Stimulated activated effector memory CD8-positive, alpha-beta T cell treated with anti-CD3 and anti-CD28 coated beads, Interleukin-12 subunit alpha, Interleukin-12 subunit beta, amount 100 ng/mL, for 72 hours (primary cell): ENCODE measurements around the gene SUN3.

Experiments used
- ATAC-seq: fragments of 150-1000 bp; cut with Tn5 transposase; 2 replicates; pipeline ENCODE4 v1.10.0; 2021
- DNase-seq, 2 donors: peaks; one replicate each; pipeline ENCODE4 v3.0.0; 2021 to 2022; ENCODE audit warnings: low spot score in 2 of 2
- H3K27ac Mint-ChIP-seq: one replicate; pipeline ENCODE4 v1.8.0; 2022; ENCODE audit warnings: mild to moderate bottlenecking, mixed read lengths
- H3K36me3 Mint-ChIP-seq: one replicate; pipeline ENCODE4 v1.8.0; 2022; ENCODE audit warnings: mild to moderate bottlenecking, mixed read lengths
- H3K4me1 Mint-ChIP-seq: one replicate; pipeline ENCODE4 v1.8.0; 2022; ENCODE audit warnings: mixed read lengths
- H3K4me3 Mint-ChIP-seq: one replicate; pipeline ENCODE4 v1.8.0; 2022; ENCODE audit warnings: mild to moderate bottlenecking, mixed read lengths
- H3K9me3 Mint-ChIP-seq: one replicate; pipeline ENCODE4 v1.8.0; 2022; ENCODE audit warnings: mixed read lengths

SUN3 gene

DNA sequence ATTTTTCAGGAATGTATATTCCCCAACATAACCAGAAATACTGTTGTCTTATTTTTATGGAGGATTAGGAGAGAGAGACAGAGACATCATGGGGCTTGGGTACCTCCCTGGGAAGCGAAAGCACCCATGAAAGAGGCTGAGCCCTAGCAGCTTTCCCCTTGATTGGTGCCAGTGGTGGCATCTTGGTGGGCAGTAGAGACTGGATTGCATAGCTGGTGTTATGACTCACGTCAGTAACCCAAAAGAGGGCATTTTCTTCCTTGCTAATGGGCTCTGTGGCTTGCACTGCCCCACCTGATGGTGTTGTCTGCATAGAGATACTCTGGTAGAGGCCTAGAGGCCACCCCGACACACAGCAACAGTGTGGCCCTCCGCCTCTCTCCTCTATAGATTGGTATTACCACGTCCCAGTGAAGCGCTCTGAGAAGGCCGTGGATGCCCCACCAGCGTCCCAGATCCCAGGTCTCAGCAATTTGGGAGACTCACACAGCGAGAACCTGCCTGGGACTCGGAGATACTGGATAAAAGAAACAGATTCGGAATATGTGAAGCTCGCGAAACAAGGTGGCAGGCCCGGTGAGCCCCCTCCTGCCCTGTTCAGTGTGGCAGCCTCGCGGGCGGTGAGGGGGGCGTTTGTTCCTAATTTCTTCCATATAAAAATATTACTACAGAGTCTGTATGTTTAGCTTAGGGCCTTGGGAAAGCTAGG, 12.2 kb upstream of the SUN3 start:
- H3K27ac Mint-ChIP-seq = peak overlapping the region; percentile 91
- H3K4me3 Mint-ChIP-seq = peak overlapping the region; percentile 54
- H3K4me1 Mint-ChIP-seq = peaks cover 58% of the 10 kb centered on the region
- H3K9me3 Mint-ChIP-seq = no peaks in the 10 kb centered on the region
- peak; percentile 29 for ATAC-seq
- no peak for DNase-seq
- peaks cover 8% of the 10 kb centered on the region for H3K36me3 Mint-ChIP-seq

DNA sequence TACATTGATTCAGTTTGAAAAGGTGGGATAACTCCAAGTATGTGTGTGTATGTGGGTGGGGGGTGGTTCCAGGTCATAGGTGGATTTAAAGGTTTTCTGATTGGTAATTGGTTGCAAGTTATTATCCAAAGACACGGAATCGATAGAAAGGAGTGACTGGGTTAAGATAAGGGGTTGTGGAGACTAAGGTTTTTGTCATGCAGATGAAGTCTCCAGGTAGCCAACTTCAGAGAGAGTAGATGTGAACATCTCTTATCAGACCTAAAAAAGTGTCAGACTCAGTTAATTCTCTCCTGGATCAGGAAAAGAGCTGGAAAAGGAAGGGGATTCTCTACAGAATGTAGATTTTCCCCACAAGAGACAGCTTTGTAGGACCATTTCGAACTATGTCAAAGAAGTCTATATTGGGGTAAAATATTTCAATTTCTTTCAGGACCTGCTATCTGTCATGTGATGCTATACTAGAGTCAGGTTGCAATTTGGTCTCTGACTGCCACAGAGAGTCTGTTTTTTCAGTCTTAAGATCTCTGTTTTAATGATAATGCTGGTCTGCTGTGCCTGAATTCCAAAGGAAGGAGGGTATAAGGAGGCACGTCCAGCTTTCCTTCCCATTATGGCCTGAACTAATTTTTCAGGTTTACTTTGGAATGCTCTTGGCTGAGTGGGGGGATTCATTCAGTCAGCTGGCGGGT, 10.1 kb upstream of the SUN3 start:
- DNase-seq (no peak), ATAC-seq (no peak)
- H3K27ac Mint-ChIP-seq = no peak overlapping the region
- H3K4me1 Mint-ChIP-seq = peaks cover 47% of the 10 kb centered on the region
- no peaks in the 10 kb centered on the region for H3K9me3 Mint-ChIP-seq
- peaks cover 19% of the 10 kb centered on the region for H3K36me3 Mint-ChIP-seq
- H3K4me3 Mint-ChIP-seq = no peak overlapping the region

DNA sequence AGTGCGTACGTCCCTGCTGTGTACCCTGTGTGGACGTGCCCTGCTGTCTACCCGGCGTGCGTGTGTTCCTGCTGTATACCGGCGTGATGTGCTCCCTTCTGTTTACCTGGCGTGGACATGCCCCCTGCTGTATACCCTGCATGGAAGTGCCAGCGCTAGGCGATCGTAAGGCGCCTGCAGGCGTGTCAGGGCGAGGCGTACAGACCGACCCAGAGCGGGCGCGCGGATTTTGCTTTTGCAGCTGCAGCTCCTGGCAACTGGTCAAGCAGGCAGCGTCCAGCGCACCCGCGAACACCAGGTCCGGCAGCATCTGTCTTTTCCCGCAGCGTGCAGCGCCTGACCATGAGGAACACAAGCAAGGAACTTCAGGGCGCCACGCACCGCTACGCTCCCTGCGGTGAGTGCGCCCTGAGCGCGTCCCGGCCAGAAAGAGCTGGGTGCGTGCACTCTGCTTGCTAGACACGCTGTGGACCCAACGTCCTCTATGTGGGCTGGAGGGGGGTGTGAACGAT, 7.1 kb upstream of the SUN3 start:
- H3K9me3 Mint-ChIP-seq = no peaks in the 10 kb centered on the region
- ATAC-seq (peak; percentile 24), DNase-seq (no peak)
- peak overlapping the region; percentile 81 for H3K4me3 Mint-ChIP-seq
- H3K36me3 Mint-ChIP-seq = peaks cover 13% of the 10 kb centered on the region
- peaks cover 21% of the 10 kb centered on the region for H3K4me1 Mint-ChIP-seq
- peak overlapping the region; percentile 18 for H3K27ac Mint-ChIP-seq

DNA sequence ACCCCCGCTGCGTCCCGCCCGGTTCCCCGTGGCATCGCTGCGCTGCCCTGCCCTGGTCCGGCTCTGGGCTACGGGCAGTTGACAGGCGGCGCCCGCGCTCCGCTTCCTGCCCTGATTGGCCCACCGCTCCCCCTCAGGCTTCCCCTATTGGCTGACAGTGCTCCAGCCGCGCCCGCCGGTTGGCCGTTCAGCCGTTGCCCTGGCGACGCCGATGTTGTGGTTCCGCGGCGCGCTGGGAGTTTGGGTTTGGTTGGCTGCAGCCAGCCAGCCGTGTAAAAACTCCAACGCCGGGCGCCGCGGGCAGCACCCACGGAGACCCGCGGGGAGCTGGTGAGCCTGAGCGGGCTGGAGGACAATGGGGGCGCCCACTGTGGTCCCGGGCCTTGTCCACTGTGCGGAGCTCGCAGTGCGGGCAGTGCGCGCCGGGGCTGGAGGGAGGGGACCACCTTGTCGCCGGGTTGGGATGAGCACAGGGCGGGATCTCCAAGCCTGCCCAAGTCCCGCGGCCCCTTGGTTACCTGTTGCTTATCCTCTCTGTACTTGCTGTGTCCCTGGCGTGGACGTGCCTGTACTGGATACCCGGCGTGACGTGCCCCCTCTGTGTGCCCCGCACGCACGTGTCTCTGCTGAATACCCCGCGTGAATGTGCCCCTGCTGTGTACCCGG, 6.5 kb upstream of the SUN3 start, which contains the start of gene C7orf57:
TSS of gene C7orf57 (plus strand) at position 243 of the 666 bp plus-strand sequence. CDS start 766 bp downstream, outside the sequence.
- peaks cover 12% of the 10 kb centered on the region for H3K36me3 Mint-ChIP-seq
- peak; percentile 99 for ATAC-seq
- H3K27ac Mint-ChIP-seq = peak within 1 kb of the TSS; percentile 18
- H3K9me3 Mint-ChIP-seq = no peaks in the 10 kb centered on the region
- peak; percentile 74 to 91 for DNase-seq
- peaks cover 15% of the 10 kb centered on the region for H3K4me1 Mint-ChIP-seq
- H3K4me3 Mint-ChIP-seq = peak within 1 kb of the TSS; percentile 81

DNA sequence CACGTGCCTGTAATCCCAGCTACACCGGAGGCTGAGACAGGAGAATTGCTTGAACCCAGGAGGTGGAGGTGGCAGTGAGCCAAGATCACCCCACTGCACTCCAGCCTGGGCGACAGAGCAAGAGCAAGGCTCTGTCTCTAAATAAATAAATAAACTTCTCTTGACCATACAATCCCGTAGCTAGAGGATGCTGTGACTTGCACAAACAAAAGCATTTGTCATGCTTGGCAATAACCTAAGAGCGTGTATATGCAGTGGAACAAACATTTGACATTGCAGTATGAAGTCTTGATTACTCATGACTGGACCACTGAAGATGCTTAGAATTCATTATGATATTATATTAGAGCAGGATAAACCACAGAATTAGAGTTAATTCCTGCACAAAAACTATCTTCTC, 5.0 kb upstream of the SUN3 start:
- H3K9me3 Mint-ChIP-seq = no peaks in the 10 kb centered on the region
- H3K36me3 Mint-ChIP-seq = peaks cover 12% of the 10 kb centered on the region
- no peak overlapping the region for H3K4me3 Mint-ChIP-seq
- ATAC-seq = no peak
- no peak overlapping the region for H3K27ac Mint-ChIP-seq
- H3K4me1 Mint-ChIP-seq = peaks cover 12% of the 10 kb centered on the region
- DNase-seq = no peak

DNA sequence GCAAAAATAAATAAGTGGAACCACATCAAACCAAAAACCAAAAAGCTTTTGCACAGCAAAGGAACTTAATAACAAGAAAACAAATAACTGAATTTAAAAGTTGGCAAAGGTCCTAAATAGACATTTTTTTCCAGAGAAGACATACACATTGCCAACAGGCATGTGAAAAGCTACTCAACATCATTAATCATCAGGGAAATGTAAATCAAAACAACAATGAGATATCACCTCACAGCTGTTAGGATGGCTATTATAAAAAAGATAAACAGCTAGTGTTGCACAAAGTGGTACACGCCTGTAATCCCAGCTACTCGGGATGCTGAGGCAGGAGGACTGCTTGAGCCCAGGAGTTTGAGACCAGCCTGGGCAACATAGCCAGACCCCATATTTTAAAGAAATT, 2.2 kb upstream of the SUN3 start:
- DNase-seq = no peak
- Mint-ChIP-seq H3K4me1 (peaks cover 7% of the 10 kb centered on the region), H3K9me3 (no peaks in the 10 kb centered on the region), H3K27ac (no peak overlapping the region), H3K4me3 (no peak overlapping the region), H3K36me3 (peaks cover 11% of the 10 kb centered on the region)
- no peak for ATAC-seq

DNA sequence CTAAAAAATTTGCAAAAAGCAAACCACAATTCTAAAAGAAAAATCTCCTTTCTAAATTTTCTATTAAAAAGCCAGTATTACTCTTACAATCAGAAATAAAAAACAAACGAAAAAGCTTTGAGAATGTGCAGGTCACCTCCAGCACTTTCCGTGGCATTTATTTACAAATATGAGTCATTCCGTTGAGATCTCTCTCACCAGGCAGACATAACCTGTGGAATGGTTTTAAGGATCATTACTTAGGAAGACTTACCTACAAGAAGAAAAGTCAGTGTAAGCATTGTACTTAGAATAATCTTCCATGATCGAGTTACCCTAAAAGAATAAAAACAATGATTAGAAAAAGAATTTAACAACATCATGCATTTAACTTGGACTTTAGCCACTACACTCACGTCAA, 3.3 kb downstream of the SUN3 start:
- Mint-ChIP-seq H3K36me3 (no peaks in the 10 kb centered on the region), H3K9me3 (peaks cover 7% of the 10 kb centered on the region), H3K4me3 (no peak overlapping the region), H3K27ac (no peak overlapping the region), H3K4me1 (no peaks in the 10 kb centered on the region)
- no peak for DNase-seq
- ATAC-seq = no peak

DNA sequence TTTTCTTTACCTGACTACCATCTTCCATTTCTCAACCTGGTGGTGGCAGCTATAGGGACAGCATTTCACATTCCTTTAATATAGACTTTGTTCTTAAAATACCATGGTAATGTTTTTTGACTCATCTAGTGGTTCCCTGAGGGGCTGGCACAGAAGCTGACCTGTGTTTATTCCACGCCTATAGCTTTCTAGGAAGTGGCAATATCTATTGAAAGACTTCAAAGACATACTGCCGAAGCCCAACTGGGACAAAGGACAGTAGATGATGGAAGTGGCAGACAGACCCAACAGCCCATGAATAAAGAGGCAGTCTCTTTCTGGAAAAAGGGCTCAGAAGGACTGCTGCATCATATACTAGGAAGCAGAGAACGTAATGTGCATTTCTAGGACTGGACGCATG, 11.2 kb downstream of the SUN3 start:
- ATAC-seq = no peak
- H3K36me3 Mint-ChIP-seq = no peaks in the 10 kb centered on the region
- no peaks in the 10 kb centered on the region for H3K4me1 Mint-ChIP-seq
- peaks cover 12% of the 10 kb centered on the region for H3K9me3 Mint-ChIP-seq
- no peak for DNase-seq
- H3K27ac Mint-ChIP-seq = no peak overlapping the region
- H3K4me3 Mint-ChIP-seq = no peak overlapping the region

DNA sequence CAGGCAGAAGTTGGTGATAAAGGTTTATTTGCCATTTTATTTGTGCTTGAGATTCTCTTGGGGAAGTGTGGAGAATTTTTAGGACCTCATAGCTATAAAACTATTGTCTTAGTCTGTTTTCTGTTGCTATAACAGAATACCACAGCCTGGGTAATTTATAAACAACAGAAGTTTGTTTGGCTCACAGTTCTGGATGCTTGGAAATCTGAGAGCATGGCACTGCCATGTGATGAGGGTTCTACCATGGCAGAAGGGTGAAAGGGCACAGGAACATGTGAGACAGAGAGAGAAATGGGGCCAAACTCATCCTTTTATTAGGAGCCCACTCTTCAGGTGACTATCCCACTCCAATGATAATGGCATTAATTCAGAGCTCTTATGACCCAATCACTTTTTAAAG, 12.3 kb downstream of the SUN3 start:
- no peak for DNase-seq
- H3K27ac Mint-ChIP-seq = no peak overlapping the region
- ATAC-seq = no peak
- H3K4me3 Mint-ChIP-seq = no peak overlapping the region
- H3K9me3 Mint-ChIP-seq = peaks cover 9% of the 10 kb centered on the region
- H3K36me3 Mint-ChIP-seq = no peaks in the 10 kb centered on the region
- H3K4me1 Mint-ChIP-seq = no peaks in the 10 kb centered on the region

DNA sequence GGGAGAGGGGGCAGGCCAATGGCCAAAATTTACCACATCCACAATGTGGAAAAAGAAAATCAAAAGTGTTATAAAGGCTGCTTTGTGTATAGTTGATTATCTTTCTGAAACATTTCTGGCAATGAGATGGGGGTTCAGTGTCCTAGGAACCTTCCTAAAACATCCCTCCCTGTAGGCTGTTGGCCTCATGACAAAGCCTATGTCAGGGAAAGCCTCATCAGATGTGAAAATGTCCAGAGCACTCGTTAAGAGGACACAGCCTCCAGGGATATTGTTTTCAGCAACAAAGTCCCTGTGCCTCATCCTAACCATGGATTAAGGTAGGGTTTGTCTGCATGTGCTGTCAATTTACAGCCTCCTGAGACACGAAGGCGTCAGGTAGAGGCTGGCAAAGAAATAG, 17.0 kb downstream of the SUN3 start:
- no peaks in the 10 kb centered on the region for H3K9me3 Mint-ChIP-seq
- no peaks in the 10 kb centered on the region for H3K36me3 Mint-ChIP-seq
- no peak overlapping the region for H3K4me3 Mint-ChIP-seq
- no peak for DNase-seq
- no peak for ATAC-seq
- no peak overlapping the region for H3K27ac Mint-ChIP-seq
- no peaks in the 10 kb centered on the region for H3K4me1 Mint-ChIP-seq

DNA sequence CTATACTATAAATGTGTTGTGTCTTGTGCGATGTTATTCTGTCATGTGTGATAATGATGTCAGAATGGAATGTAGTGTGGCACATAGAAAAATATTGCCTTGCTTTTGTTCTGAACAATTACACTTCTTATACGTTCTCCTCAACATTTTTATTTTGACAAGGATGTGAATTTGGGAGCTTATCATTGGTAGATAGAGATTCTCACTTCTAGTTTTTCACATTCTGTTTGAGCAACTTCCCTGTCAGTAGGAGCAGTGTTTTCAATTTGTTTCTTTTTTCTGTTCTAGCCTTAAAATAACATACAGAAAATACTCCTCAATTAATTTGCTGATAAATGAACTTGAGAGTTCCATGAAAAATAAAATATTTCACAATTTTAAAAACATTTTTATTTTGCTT, 17.6 kb downstream of the SUN3 start:
- Mint-ChIP-seq H3K4me3 (no peak overlapping the region), H3K4me1 (no peaks in the 10 kb centered on the region), H3K36me3 (no peaks in the 10 kb centered on the region), H3K9me3 (no peaks in the 10 kb centered on the region), H3K27ac (no peak overlapping the region)
- ATAC-seq (no peak), DNase-seq (no peak)

DNA sequence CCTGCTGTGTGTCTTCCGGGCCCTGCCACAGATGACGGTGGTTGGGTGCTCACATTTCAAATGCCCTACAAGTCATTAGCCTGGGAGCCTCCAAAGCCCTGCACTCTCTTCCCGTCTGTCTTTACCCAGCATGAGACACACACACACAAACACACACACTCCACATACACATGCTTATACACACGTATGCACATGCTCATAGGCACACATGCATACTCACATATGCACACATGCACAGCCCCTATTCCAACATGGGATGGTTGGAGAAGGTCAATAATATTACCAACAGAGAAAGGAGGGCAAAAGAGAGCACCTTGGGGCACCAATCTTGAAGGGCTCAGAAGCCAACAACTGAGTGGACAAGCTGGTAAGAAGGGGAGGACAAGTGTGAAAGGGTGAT, 19.0 kb downstream of the SUN3 start:
- Mint-ChIP-seq H3K9me3 (no peaks in the 10 kb centered on the region), H3K36me3 (no peaks in the 10 kb centered on the region), H3K27ac (no peak overlapping the region), H3K4me3 (no peak overlapping the region), H3K4me1 (no peaks in the 10 kb centered on the region)
- ATAC-seq (no peak), DNase-seq (no peak)

DNA sequence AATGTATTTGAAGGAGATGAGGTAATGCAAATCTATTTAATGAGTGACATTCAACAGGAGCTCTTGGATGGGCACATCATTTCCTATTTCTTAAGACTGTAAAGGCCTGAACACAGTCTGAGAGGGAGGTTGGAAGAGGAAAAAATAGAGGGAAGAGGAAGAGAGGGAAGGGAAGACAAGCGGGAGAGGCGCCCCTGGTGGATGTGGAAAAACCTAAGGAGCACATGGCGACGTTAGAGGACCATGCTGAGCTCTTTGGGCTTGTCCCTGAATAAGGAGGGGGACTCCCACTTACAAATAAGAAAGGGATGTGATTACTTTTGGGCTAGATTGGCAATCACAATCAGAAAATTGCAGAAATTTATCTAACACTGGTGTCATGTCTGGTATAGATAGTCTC, 19.6 kb downstream of the SUN3 start:
- Mint-ChIP-seq H3K4me1 (no peaks in the 10 kb centered on the region), H3K9me3 (no peaks in the 10 kb centered on the region), H3K36me3 (no peaks in the 10 kb centered on the region), H3K4me3 (no peak overlapping the region), H3K27ac (no peak overlapping the region)
- ATAC-seq (no peak), DNase-seq (no peak)

DNA sequence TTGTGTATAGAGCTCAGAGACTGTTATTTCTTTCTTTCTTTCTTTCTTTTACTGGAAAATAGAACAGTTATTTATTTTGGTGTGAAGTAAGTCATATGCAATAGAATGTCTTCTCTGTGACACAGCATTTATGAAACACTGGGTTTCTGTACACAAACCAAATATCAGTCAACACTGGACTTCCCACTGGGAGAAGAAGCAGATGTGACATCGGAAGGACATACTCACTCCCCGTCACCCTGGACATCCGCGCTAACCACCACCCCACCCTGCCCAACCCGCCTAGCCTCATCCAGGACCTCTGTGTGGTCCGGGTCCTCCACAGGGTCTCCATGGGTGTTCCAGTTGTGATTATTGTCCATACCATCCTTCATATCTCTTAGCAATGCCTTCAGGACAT, 22.0 kb downstream of the SUN3 start:
- ATAC-seq (no peak), DNase-seq (no peak)
- H3K27ac Mint-ChIP-seq = no peak overlapping the region
- no peaks in the 10 kb centered on the region for H3K4me1 Mint-ChIP-seq
- H3K36me3 Mint-ChIP-seq = no peaks in the 10 kb centered on the region
- H3K4me3 Mint-ChIP-seq = no peak overlapping the region
- H3K9me3 Mint-ChIP-seq = no peaks in the 10 kb centered on the region

DNA sequence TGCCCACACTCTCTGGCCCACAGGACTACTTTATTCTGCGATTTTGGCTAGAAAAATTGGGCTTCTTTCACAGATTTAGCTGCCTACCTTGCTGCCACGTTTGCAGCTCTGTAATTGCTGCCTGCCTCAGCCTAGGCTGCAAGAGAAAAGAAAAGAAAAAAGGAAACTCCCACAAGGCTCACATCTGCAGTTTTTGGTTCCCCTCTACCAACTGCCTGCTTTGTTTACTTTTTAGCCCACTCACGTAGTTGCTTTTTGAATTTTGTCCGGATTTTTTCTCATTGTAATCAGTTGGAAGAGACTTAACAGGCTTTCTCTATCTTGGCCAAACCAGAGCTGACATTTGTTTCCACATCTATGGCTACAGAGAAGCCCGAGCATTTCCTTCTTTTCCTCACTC, 24.3 kb downstream of the SUN3 start:
- Mint-ChIP-seq H3K36me3 (no peaks in the 10 kb centered on the region), H3K9me3 (no peaks in the 10 kb centered on the region), H3K4me3 (no peak overlapping the region), H3K4me1 (no peaks in the 10 kb centered on the region), H3K27ac (no peak overlapping the region)
- DNase-seq = no peak
- no peak for ATAC-seq

DNA sequence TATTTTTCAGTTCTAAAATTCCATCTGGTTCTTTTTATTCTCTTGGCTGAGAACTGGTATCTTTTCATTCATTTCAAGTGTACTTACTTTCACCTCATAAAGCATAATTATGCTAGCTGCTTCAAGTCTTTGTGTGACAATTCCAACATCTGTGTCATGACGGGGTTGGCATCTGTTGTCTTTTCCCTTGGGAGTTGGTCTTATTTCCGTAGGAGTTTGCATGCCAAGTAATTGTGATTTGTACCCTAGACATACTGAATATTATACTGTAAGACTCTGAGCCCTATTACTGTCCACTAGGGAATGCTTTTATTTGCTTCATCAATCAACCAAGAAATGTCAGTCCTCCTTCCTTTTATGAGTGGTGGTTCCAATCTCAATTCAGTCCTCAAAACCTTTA, 24.9 kb downstream of the SUN3 start:
- H3K4me3 Mint-ChIP-seq = no peak overlapping the region
- H3K27ac Mint-ChIP-seq = no peak overlapping the region
- H3K4me1 Mint-ChIP-seq = no peaks in the 10 kb centered on the region
- ATAC-seq = no peak
- no peaks in the 10 kb centered on the region for H3K9me3 Mint-ChIP-seq
- no peak for DNase-seq
- H3K36me3 Mint-ChIP-seq = no peaks in the 10 kb centered on the region
